UCSD-AML1 (cell line): ENCODE measurements around the gene ALG9.

Experiments
- DNase-seq: peaks from one replicate; lab custom pipeline; 2025; ENCODE audit not compliant: unreplicated experiment; lab: John Stamatoyannopoulos, UW

Gene ALG9

GRCh38 chr11:111770581-111771134, 100.7 kb downstream of the ALG9 start:
- no peak for DNase-seq

DNA sequence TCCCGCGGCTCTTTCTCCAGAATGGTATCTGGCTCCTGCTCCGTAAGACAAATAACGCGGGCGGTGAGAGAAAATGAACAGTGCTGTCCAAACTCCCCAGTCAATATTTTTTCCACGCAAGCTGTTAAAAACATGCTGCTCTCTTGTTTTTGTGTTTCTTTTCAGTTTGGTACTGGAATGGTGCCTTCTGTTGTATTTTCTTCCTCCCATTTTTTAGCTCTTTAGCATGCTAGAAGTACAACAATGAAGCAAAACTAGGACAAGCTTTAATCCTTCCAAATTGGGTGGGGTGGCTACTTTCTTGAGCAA, 104.6 kb downstream of the ALG9 start:
- DNase-seq = no peak

GRCh38 chr11:111765984-111766833, 105.2 kb downstream of the ALG9 start, which contains the start of gene PPP2R1B:
Gene PPP2R1B, minus strand, starts transcription at chr11:111766389. Its CDS starts 28 bp downstream, at chr11:111766361.
- DNase-seq = peak; percentile 78

DNA sequence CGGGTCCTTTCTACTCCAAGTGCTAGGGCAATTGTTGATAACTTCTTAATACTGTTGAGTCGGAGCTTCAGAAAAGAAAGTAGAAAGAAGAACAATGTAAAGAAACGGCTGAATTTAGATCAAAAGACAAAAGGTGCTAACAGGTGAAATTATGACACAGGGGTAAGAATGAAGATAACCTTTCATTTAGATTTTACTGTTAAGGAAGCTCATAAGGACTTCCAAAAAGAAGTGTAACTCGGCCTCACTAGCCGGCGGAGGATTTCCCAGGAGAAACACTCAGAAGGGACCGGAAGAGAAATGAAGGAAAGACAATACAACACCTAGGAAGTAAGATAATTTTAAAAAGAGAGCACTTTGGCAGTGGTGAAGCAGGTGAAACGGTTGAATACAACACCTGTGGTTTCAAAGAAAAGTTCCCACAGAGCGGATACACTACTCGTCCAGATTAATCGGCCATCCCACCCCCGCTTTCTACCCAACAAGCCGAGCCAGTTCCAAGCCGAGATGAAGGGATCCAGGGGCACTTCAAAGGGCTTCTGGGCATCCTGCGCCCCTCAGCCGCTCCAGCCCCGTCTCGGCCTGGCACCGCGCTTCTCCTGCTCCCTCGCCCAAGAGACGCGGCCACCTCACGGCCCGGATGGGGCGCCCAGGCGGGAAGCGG, 105.9 kb downstream of the ALG9 start:
- no peak for DNase-seq

GRCh38 chr11:111764621-111765020, 106.8 kb downstream of the ALG9 start:
- no peak for DNase-seq

DNA sequence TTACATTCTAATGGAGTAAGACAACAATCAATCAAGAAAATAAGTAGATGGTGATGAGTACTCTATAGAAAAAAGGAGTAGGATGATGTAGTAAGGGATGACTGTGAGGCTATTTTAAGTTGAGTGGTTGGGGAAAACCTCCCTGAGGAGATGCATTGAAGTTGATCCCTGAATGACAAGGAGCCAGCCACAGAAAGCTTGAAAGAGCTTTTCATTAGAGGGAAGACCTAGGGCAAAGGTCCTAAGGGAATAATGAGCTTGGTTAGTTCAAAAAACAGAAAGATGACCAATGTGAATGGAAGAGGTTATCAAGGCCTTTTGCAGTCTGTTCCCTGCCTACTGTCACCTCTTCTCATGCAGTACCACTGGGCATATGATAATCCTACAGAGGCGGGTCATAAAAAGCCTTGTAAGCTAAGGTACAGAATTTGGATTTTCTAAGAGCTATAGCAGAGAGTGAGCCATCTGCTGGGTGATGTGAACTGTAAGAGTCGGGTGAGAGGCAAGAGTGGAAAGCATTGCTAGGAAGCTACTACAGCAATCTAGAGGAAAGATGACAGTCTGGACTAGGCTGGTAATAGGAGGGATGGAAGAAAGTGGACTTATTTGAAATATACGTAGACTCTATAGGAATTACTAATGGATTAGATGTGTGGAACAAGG, 108.3 kb downstream of the ALG9 start:
- no peak for DNase-seq

DNA sequence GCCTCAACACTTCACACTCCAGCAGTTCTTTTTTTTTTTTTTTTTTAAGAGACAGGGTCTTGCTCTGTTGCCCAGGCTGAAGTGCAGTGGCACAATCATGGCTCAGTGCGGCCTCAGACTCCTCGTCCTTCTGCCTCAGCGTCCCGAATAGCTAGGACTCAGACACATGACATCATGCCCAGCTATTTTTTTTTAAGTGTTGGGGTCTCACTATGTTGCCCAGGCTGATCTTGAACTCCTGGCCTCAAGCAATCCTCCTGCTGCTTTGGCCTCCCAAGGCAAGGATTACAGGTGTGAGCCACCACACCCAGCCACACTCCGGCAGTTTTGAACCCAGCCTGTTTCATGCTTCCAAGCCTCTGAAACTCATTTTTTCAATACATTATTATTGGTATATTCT, 108.9 kb downstream of the ALG9 start:
- DNase-seq = no peak

DNA sequence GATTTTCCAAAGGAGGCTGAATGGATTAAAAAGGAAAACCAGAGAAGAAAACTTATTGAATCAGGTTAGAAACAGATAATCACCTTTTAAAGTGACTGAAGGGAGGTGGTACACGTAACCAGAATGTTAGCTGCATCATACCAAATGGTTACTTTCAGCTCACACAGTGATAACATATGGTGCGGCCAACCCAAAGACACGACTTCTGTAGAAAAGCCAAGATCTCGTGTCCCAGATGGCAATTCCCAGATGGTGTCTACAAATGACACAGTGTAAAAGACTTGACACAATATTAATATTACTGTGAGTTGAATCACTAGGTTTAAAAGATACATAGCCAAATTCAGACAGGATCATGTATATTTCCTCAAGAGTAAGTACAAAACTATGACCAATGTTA, 110.3 kb downstream of the ALG9 start:
- no peak for DNase-seq

- DNase-seq = no peak
These were observed 111.5 kb downstream of the ALG9 start for GRCh38 chr11:111759778-111760407.

DNA sequence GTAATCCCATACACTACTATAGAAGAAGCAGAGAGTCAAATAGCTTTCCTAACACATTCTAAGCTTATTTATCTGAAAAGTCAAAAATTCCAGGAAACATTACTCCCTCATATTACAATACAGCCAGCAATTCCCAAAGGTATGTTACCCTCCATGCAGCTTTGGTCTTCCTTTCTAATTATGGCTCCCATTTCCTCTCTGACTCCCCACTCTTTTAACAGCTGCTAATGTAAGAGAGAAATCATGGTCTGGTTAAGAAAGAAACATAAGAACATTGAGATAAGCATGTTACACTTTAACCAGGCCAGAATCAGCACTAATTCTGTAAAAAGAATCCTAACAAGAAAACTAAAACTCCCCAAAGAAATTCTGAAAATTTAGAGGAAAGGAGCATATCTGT, 112.0 kb downstream of the ALG9 start:
- DNase-seq = no peak

DNA sequence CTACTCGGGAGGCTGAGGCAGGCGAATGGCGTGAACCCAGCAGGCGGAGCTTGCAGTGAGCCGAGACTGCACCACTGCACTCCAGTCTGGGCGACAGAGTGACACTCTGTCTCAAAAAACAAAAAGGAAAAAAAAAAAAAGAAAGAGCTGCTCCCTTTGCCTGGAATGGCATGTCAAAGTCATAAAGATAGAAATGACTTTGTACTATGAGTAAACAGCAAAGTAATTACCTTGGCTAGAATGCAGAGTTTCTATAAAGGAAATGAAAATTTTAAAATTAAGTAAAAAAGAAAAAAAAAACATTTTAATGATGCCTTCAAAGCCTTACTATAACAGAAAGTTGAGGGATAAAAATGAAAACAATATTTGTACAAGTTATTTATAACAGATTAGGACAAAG, 115.3 kb downstream of the ALG9 start:
- DNase-seq = no peak

DNA sequence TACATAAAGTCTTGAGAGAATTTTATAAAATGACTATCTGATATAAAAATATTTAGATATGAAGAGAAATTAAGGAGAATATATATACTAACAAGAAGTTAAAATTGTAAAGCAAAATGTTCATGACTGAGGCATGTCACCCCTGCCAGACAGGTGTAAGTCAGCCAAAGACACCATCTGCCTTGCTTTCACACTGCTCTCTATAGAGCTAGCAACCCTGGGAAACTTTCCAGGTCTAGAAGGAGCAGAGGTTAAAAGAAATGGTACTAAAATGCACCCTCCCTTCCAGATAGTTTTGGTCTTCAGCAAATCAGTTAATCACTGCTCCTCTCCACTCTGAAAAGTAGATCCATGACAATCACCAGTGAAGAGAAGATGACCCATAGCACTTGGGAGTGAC, 121.7 kb downstream of the ALG9 start:
- DNase-seq = no peak

DNA sequence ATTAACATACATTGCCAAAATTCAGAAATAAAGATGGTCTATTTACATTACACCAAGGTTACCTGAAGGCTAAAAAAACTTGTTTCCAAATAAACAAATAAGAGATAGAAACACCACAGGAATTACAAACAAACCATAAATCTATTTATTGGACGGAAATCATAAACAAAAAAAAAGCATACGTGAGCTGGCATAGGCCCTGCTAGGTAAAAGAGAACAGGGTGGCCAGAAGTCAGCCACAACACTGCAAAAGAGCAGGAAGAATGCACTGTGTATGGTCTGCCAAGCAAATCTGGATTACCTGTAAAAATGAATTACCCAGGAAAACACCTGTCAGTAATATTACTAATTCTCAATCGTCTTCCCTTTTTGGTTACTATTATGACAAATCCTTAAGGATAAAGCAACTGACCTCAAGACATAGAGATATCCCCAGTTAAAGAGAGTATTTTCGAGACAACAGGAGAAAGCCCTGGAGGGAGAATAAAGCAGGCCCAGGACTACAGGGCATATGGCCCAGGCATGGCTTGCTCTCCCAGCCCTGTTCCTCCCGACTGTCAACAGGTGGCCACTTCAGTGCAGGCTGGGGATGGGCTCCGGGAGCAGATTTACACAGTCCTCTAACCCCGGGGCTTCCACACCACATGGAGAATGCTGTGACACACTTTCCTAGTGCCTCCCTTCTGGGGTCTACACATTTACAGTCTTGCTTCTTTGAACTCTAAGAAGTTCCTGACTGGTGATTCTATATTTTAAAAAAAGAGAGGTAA, 123.2 kb downstream of the ALG9 start:
- no peak for DNase-seq

GRCh38 chr11:111745719-111746504, 125.5 kb downstream of the ALG9 start:
- no peak for DNase-seq

DNA sequence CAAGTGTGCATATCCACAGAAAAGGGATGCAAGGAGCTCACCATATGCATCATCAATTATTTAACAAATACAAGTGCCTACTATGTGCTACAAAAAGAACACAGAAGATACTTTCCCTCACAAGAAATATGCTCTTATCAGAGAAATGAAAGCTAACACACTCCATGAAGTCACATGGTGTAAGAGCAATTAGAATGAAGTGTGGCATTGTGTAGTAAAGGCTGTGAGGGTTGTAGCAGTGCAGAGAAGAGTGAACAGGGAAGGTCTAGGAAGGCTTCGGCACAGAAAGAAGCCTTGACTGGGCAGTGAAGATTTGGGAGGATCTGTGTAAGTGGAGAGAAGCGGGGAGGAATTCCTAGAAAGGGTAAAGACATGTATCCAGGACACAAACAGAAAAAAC, 127.7 kb downstream of the ALG9 start:
- no peak for DNase-seq

DNA sequence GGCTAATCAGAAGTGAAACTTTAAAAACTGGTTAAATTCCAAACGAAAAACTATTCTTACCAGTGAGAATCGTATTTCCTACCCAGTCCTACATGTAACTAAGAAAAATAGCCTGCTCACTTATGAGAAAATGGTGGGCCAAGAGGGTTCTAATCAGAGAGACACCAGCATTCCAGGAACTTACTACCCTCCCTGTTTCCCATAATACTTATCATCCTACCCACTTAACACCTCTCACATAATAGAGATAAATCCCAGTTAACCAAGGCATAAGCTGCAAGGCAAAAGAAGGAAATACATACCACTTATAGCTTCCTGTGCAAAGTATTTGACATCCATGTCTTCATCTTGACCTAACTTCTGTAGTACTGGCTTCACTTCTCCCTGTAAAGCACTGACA, 129.6 kb downstream of the ALG9 start:
- DNase-seq = no peak

DNA sequence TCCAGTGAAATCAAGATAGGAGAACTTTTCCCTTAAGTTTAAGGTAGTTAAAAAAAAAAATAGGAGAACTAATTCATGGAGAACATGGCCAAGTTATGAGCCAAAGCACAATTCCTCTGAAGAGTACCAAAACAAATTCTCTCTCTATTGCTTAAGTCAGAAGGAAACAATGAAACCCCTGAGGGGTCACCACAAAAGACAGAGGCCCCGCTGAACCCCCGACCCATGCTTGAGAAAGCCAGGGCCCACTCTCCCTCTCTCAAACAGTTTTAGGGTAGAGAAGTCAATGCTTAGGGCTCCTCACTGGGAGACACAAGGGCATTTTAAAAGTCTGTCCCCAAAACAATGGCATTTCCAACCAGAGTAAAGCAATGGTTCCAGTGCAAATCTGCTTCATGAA, 132.1 kb downstream of the ALG9 start:
- no peak for DNase-seq

GRCh38 chr11:111737444-111738210, 133.8 kb downstream of the ALG9 start:
- no peak for DNase-seq
